ENCODE measurements around the gene ABCA12. TPM values are rescaled to one million over a fixed set of nuclear protein-coding genes. Genes with fewer than 3 reads are reported as not detected.

The ABCA12 gene
- total RNA-seq, 1 experiment from 2014 or later, result 1.3 TPM

- H3K27me3 ChIP-seq (ENCODE audit: insufficient read depth, low read length), result no peaks in the 10 kb centered on the region
- H3K4me1 ChIP-seq (ENCODE audit: control insufficient read depth in 1 of 2, insufficient read depth in 2 of 2, low read length in 2 of 2), result no peaks in the 10 kb centered on the region
- H3K4me2 ChIP-seq (ENCODE audit: low read length), result no peak overlapping the region
- no peaks in the 10 kb centered on the region for H3K9me2 ChIP-seq (ENCODE audit: insufficient read depth)
- H3K79me2 ChIP-seq (ENCODE audit: insufficient read depth, low read length), result no peaks in the 10 kb centered on the region
- ChIA-PET POLR2A (no interaction called here), RAD21 (ENCODE audit: low non-redundant PET in 1 of 2, low total read pairs in 2 of 2, uncharacterized antibody in 2 of 2, unreplicated experiment in 2 of 2) (interaction anchor here in 1 of 2 experiments (0.7 kb wide), 1 partner anchor 208 kb away, joined by 3 read pairs; no protein-coding TSS in a partner anchor), CTCF (no interaction called here)
- no peak overlapping the region for H2AFZ ChIP-seq (ENCODE audit: low read depth, low read length, poor library complexity, severe bottlenecking)
- H3K27ac ChIP-seq (ENCODE audit: low read depth, low read length), result no peak overlapping the region
- BruUV-seq (replicated peaks), result no TSS peak
- TF ChIP-seq POLR2A (IDR thresholded peaks at IDR 0.05; ENCODE audit: borderline replicate concordance, extremely low read depth, insufficient read depth, insufficient read length) (no peak), REST (IDR thresholded peaks at IDR 0.05; ENCODE audit: low read depth) (no peak), JUND (IDR thresholded peaks at IDR 0.05) (no peak), SP1 (IDR thresholded peaks at IDR 0.05; ENCODE audit: low read depth) (no peak), RAD21 (IDR thresholded peaks at IDR 0.05; ENCODE audit: low read depth) (no peak), POLR2AphosphoS5 (IDR thresholded peaks at IDR 0.05; ENCODE audit: low read depth, low read length) (no peak), YY1 (IDR thresholded peaks at IDR 0.05; ENCODE audit: extremely low read depth, insufficient replicate concordance, low read depth, low read length) (no peak), CEBPB (IDR thresholded peaks at IDR 0.05; ENCODE audit: low read depth) (no peak), EGR1 (IDR thresholded peaks at IDR 0.05; ENCODE audit: low read depth) (no peak), FOSL1 (IDR thresholded peaks at IDR 0.05; ENCODE audit: low read depth) (no peak), ATF3 (IDR thresholded peaks at IDR 0.05) (no peak), SRF (IDR thresholded peaks at IDR 0.05; ENCODE audit: low read depth) (no peak), EZH2 (IDR thresholded peaks at IDR 0.05) (no peak), ZNF274 (IDR thresholded peaks at IDR 0.05; ENCODE audit: low read depth, low read length) (no peak)
- no peaks in the 10 kb centered on the region for H4K20me1 ChIP-seq (ENCODE audit: insufficient read depth)
- ATAC-seq (no peak), DNase-seq (ENCODE audit: low read depth, low spot score) (no peak)
- no peak overlapping the region for H3K9ac ChIP-seq (ENCODE audit: low read length)
- no peaks in the 10 kb centered on the region for H3K9me3 ChIP-seq (ENCODE audit: control insufficient read depth in 1 of 2, insufficient read depth in 1 of 2, low read depth in 1 of 2, low read length in 2 of 2)
- H3K36me3 ChIP-seq (ENCODE audit: control insufficient read depth in 1 of 2, insufficient read depth in 2 of 2, low read length in 2 of 2), result no peaks in the 10 kb centered on the region
- H3K4me3 ChIP-seq (replicated peaks in 1 of 2; ENCODE audit: low read depth in 1 of 2, low read length in 2 of 2), result no peak overlapping the region
- intact Hi-C loops (cut with micrococcal nuclease), result no loop called here
These were observed 39.6 kb downstream of the ABCA12 start for GRCh38 chr2:215098875-215099274.

All from HCT116 (cell line).